K562 (cell line): ENCODE measurements around the gene MAD1L1. TPM values are rescaled to one million over a fixed set of nuclear protein-coding genes. Genes with fewer than 3 reads are reported as not detected.

Experiments
- ATAC-seq: fragments of 200-7000 bp; cut with Tn5 transposase; 3 replicates; pipeline ENCODE4 v1.9.1; 2020; ENCODE audit warnings: moderate library complexity
- BruUV-seq: library from RNA; stranded (reverse); fragments of 400-500 nt; replicated peaks from 2 replicates; lab custom pipeline; 2021; lab: Mats Ljungman, UMichigan
- CTCF ChIA-PET: fragments of 300-600 bp; formaldehyde crosslinking; extraction: SDS; loops from one replicate; lab custom pipeline; 2021; ENCODE audit warnings: low intra/inter-chr PET ratio; lab: Yijun Ruan, JAX
- POLR2A ChIA-PET: fragments of 300-600, 350-650 bp; sonication (Branson Sonifier 250); formaldehyde crosslinking; extraction: SDS; loops from one replicate; lab custom pipeline; 2021; ENCODE audit warnings: antibody characterized with exemption, inconsistent platforms; lab: Yijun Ruan, JAX
- DNase-seq, 4 experiments: peaks; one replicate each; pipeline versions ENCODE4 v3.0.0 to v3.0.0-alpha.2; 2011 to 2018; ENCODE audit warnings: low spot score in 3 of 4, mixed read lengths in 3 of 4; ENCODE audit errors: extremely low read depth in 1 of 4
- FAIRE-seq: peaks from 2 replicates; lab custom pipeline; 2011; peaks lifted over from hg19 to GRCh38; lab: Jason Lieb, UNC
- H2AFZ ChIP-seq: 2 replicates; pipeline ENCODE4 v1.6.0; 2011; ENCODE audit warnings: low read depth, low read length, control low read depth, inconsistent platforms
- H3K27ac ChIP-seq: fragments of 200-600 bp; 3 replicates; pipeline ENCODE4 v1.8.0; 2011; ENCODE audit warnings: low read depth, mild to moderate bottlenecking, control low read depth, inconsistent platforms, low read length, moderate library complexity, mixed read lengths; ENCODE audit errors: extremely low read depth
- H3K27me3 ChIP-seq, 2 experiments: fragments of 300-600 bp in 1 of 2; 2 replicates in 1 of 2; 3 replicates in 1 of 2; pipeline versions ENCODE4 v1.6.0 to v1.8.0; 2011; ENCODE audit warnings: inconsistent platforms in 2 of 2, low read length in 2 of 2, mild to moderate bottlenecking in 1 of 2, mixed read lengths in 1 of 2, moderate library complexity in 1 of 2; ENCODE audit not compliant: control insufficient read depth in 2 of 2, insufficient read depth in 2 of 2
- H3K36me3 ChIP-seq: fragments of 300-600 bp; 3 replicates; pipeline ENCODE4 v1.8.0; 2011; ENCODE audit warnings: mild to moderate bottlenecking, low read length, inconsistent platforms; ENCODE audit not compliant: control insufficient read depth, insufficient read depth
- H3K4me1 ChIP-seq, 2 experiments: fragments of 200-600 bp in 1 of 2; replicated peaks in 1 of 2; 2 replicates in 1 of 2; 3 replicates in 1 of 2; pipeline versions ENCODE4 v1.5.1 to v1.8.0; 2011; ENCODE audit warnings: inconsistent platforms in 2 of 2, low read length in 2 of 2, mild to moderate bottlenecking in 1 of 2, mixed read lengths in 1 of 2, moderate library complexity in 1 of 2; ENCODE audit not compliant: control insufficient read depth in 2 of 2, insufficient read depth in 2 of 2
- H3K4me2 ChIP-seq: 2 replicates; pipeline ENCODE4 v1.6.1; 2011; ENCODE audit warnings: low read length, control low read depth, inconsistent platforms, mixed read lengths; ENCODE audit not compliant: insufficient read depth
- H3K4me3 ChIP-seq: fragments of 200-600 bp; sonication (generic), shearing (Covaris generic); 2 replicates; pipeline ENCODE4 v1.5.1; 2016; ENCODE audit warnings: control low read depth, inconsistent platforms
- H3K79me2 ChIP-seq: fragments of 200-600 bp; 3 replicates; pipeline ENCODE4 v1.8.0; 2011; ENCODE audit warnings: low read length, inconsistent platforms; ENCODE audit not compliant: control insufficient read depth, insufficient read depth
- H3K9ac ChIP-seq, 2 experiments: 2 replicates each; pipeline versions ENCODE4 v1.6.0 to v1.6.1; 2011; ENCODE audit warnings: low read depth in 2 of 2, low read length in 2 of 2, control low read depth in 1 of 2, inconsistent platforms in 1 of 2, mild to moderate bottlenecking in 1 of 2, mixed read lengths in 1 of 2; ENCODE audit not compliant: insufficient read depth in 1 of 2
- H3K9me1 ChIP-seq: one replicate; pipeline ENCODE4 v1.6.0; 2011; ENCODE audit warnings: inconsistent platforms, mild to moderate bottlenecking, low read length, moderate library complexity; ENCODE audit not compliant: control insufficient read depth, insufficient read depth
- H3K9me3 ChIP-seq: replicated peaks from 2 replicates; pipeline ENCODE4 v1.5.1; 2011; ENCODE audit warnings: low read depth, low read length, inconsistent platforms; ENCODE audit not compliant: control insufficient read depth, insufficient read depth
- H4K20me1 ChIP-seq: replicated peaks from 2 replicates; pipeline ENCODE4 v1.6.1; 2011; ENCODE audit warnings: low read length, inconsistent platforms, mixed read lengths; ENCODE audit not compliant: control insufficient read depth, insufficient read depth
- ARID2 ChIP-seq: fragments of 450-650 bp; IDR thresholded peaks from 2 replicates; pipeline ENCODE4 v1.6.1; 2017; ENCODE audit warnings: antibody characterized with exemption, mild to moderate bottlenecking
- BHLHE40 ChIP-seq: IDR thresholded peaks from 2 replicates; pipeline ENCODE4 v1.6.1; 2011; ENCODE audit warnings: low read length, improper control_type of control experiment
- HEY1 ChIP-seq: fragments of 250-450 bp; sonication (Bioruptor Pico); IDR thresholded peaks from 2 replicates; pipeline ENCODE4 v1.5.0; 2020; ENCODE audit warnings: mild to moderate bottlenecking, moderate library complexity, borderline replicate concordance
- NEUROD1 ChIP-seq: fragments of 150-350 bp; IDR thresholded peaks from 2 replicates; pipeline ENCODE4 v1.6.1; 2014; ENCODE audit warnings: borderline replicate concordance, low read length, low read depth; ENCODE audit not compliant: partially characterized antibody
- POLR2AphosphoS2 ChIP-seq: IDR thresholded peaks from 2 replicates; pipeline ENCODE4 v1.6.1; 2012; ENCODE audit warnings: low read length, improper control_type of control experiment
- TAF15 ChIP-seq: fragments of 200-400 bp; formaldehyde crosslinking; IDR thresholded peaks from 2 replicates; pipeline ENCODE4 v1.6.1; 2017; ENCODE audit warnings: mild to moderate bottlenecking, low read depth, low read length, moderate library complexity
- WGBS: fragments of 100-300 bp; shearing (Covaris generic); methylation state at CpG from one replicate; pipeline ENCODE4 v1.1.6; 2016; ENCODE audit warnings: low coverage, mixed read lengths; ENCODE audit not compliant: insufficient coverage; ENCODE audit errors: missing lambda C conversion rate; 5-methylcytosine and 5-hydroxymethylcytosine counted together
- in situ Hi-C: fragments of 300-500 bp; cut with MboI; formaldehyde crosslinking; loops from 4 replicates; pipeline ENCODE4 v1.15.0; 2018; ENCODE audit warnings: inconsistent platforms, mixed read lengths
- intact Hi-C: fragments of 100-400 bp; cut with micrococcal nuclease; formaldehyde crosslinking; loops from 2 replicates; pipeline ENCODE4 v1.14.2; 2022
- polyA plus RNA-seq, 8 experiments: library from polyadenylated mRNA; depleted of rRNA in 4 of 8; stranded (reverse) in 5 of 8; unstranded in 3 of 8; fragments of >200 nt; fragmentation: Nextera tagmentation in 2 of 8; fragmentation: Illumina TruSeq in 1 of 8; extraction: Ambion mirVana in 2 of 8; extraction: Trizol in 1 of 8; gene quantifications; 2 replicates each; pipeline versions ENCODE4 v1.2.1 to v1.2.3, GENCODE V29; 2011 to 2014; ENCODE audit warnings: inconsistent platforms in 1 of 8, missing spikeins in 1 of 8
- total RNA-seq, 7 experiments: library from RNA; depleted of rRNA in 6 of 7; stranded (reverse); fragments of >200 nt in 6 of 7; fragmentation: Illumina TruSeq in 2 of 7; extraction: Trizol in 2 of 7; gene quantifications; 2 replicates each; pipeline versions ENCODE4 v1.2.1 to v1.2.3, GENCODE V29; 2011 to 2021; ENCODE audit warnings: low replicate concordance in 1 of 7
- TF ChIP-seq, protein P1 (sequence below), 2 experiments: fragments of 200-800 bp in 1 of 2; sonication (Bioruptor generic) in 1 of 2; sonication (generic) in 1 of 2; formaldehyde crosslinking in 1 of 2; IDR thresholded peaks in 1 of 2; conservative IDR thresholded peaks in 1 of 2; 2 replicates each; pipeline versions ENCODE4 v1.5.0 to v1.6.1; 2016 to 2020; ENCODE audit warnings: missing compliant biosample characterization in 1 of 2, missing genetic modification characterization in 1 of 2, missing genetic modification reagents in 1 of 2
- TF ChIP-seq, protein P2 (sequence below): sonication (generic); formaldehyde crosslinking; IDR thresholded peaks from 2 replicates; pipeline ENCODE4 v1.8.0; 2022; ENCODE audit warnings: missing genetic modification reagents, mild to moderate bottlenecking, moderate library complexity, borderline replicate concordance

MAD1L1 gene
- total and polyA plus RNA-seq, 9 of the 15 experiments (the other 6 are each of a cell fraction or from before 2014, with no cell fraction given) = 1.7 to 89.7 (median 18.0) TPM

DNA sequence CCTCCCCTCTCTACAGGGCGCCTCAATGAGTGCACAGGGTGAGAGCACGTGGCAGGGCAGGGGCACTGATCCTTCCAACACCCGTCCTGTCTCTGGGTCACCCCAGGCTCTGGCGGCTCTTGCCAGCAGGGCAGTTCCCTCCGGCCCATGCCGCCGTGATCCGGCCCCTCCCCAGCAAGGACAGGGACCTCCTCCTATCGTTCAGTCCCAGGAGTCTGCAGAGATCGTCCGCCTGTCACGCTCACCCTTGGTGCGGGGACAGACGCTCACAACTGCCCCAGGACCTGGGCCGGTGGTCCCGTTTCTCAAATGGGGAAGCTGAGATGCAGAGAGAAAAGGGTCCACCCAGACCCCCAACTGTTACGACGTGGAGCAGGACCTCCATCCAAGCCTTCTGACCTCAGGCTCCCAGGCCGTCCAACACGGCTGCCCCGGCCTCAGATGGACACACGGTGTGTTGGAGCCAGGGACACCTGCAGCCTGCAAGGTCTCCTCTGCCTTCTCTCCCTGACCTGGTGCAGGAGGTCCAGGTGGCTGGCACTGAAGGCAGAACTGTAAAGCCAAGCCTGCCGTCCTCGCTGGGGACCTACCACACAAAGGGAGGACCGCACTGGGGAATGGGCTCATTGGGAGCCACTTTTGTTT is 313.7 kb downstream of the MAD1L1 start:
- Histone ChIP-seq H3K36me3 (0 out of 3 replicates have a peak, but pooled peaks cover 6% of the 10 kb centered on the region), H4K20me1 (no peaks in the 10 kb centered on the region), H3K4me2 (no peak overlapping the region), H3K9me3 (no peaks in the 10 kb centered on the region), H3K27ac (no peak overlapping the region), H3K9ac (peak overlapping the region in 1 of 2 experiments; percentile 58; a peak in 2 of 4 replicates), H3K27me3 (no peaks in the 10 kb centered on the region), H3K9me1 (peaks cover 3% of the 10 kb centered on the region), H3K79me2 (no peaks in the 10 kb centered on the region), H3K4me3 (no peak overlapping the region), H2AFZ (no peak overlapping the region), H3K4me1 (peaks cover 0 to 56% of the 10 kb centered on the region in 2 experiments; a peak in 2 of 5 replicates)
- ChIA-PET CTCF (no interaction called here), POLR2A (interaction anchor here (0.5 kb wide), 1 partner anchor 20 kb away, joined by 4 read pairs; no protein-coding TSS in a partner anchor)
- FAIRE-seq (no peak), ATAC-seq (no peak), DNase-seq (no peak)
- TF ChIP-seq HEY1 (CRISPR knock-in tag) (no peak), TAF15 (no peak), ARID2 (no peak), NEUROD1 (no peak), BHLHE40 (no peak), POLR2AphosphoS2 (no peak)
- TF ChIP-seq, protein P1, sequence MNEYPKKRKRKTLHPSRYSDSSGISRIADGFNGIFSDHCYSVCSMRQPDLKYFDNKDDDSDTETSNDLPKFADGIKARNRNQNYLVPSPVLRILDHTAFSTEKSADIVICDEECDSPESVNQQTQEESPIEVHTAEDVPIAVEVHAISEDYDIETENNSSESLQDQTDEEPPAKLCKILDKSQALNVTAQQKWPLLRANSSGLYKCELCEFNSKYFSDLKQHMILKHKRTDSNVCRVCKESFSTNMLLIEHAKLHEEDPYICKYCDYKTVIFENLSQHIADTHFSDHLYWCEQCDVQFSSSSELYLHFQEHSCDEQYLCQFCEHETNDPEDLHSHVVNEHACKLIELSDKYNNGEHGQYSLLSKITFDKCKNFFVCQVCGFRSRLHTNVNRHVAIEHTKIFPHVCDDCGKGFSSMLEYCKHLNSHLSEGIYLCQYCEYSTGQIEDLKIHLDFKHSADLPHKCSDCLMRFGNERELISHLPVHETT (CRISPR knock-in tag; conservative IDR thresholded peaks at IDR 0.05 in 1 of 2, IDR thresholded peaks at IDR 0.05 in 1 of 2) = no peak
- TF ChIP-seq, protein P2, sequence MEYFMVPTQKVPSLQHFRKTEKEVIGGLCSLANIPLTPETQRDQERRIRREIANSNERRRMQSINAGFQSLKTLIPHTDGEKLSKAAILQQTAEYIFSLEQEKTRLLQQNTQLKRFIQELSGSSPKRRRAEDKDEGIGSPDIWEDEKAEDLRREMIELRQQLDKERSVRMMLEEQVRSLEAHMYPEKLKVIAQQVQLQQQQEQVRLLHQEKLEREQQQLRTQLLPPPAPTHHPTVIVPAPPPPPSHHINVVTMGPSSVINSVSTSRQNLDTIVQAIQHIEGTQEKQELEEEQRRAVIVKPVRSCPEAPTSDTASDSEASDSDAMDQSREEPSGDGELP (CRISPR knock-in tag) = 0 out of 2 replicates have a peak, but pooled peaks have one; percentile 2
- BruUV-seq = no TSS peak
- in situ Hi-C loops = no loop called here
- intact Hi-C loops = no loop called here
- 87% methylated on average over 15 of the region's 25 CpGs for WGBS
